ENCODE results near the gene MEAK7.
A peak's percentile ranks its signal among the peaks of the same experiment; 100 is the strongest.
"Not testable (repeated sequence)": the region's sequence is repeated elsewhere in the genome, so short reads cannot be mapped to it uniquely, and the experiment has no call there.

MEAK7 gene

DNA sequence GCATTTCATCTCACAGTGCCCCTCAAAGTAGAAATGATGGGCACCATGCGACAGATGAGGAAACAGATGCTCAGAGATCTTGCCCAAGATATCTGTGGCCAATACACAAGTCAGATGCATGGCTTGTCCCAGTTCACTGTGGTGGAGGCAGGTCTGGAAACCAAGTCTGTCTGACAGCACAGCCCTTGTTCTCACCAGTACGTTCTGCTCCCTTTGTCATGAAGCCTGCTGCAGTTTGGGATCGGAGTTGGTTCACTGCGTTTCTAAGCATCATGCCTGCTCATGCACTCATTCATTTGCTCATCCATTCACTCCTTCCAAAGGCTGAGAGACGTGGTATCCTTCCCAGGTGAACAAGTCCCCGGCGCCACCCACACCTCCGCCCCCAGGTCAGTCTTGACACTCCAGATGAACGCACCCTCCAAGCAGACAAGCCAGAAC lies 27.2 kb upstream of the MEAK7 start:
- H3K27me3 ChIP-seq (ENCODE audit: insufficient read depth, low read length): no peaks in the 10 kb centered on the region
- H3K27ac ChIP-seq (ENCODE audit: low read length): peak overlapping the region; percentile 31
- peaks cover 37% of the 10 kb centered on the region for H3K4me1 ChIP-seq (ENCODE audit: insufficient read depth, low read length)
- H3K4me3 ChIP-seq (ENCODE audit: low read length): no peak overlapping the region
- H3K36me3 ChIP-seq (ENCODE audit: insufficient read depth, low read depth, low read length): no peaks in the 10 kb centered on the region
- peak overlapping the region; percentile 63 for H3K9ac ChIP-seq (ENCODE audit: low read depth, low read length)
- H3K9me3 ChIP-seq (ENCODE audit: insufficient read depth, low read depth, low read length): peaks cover 10% of the 10 kb centered on the region

DNA sequence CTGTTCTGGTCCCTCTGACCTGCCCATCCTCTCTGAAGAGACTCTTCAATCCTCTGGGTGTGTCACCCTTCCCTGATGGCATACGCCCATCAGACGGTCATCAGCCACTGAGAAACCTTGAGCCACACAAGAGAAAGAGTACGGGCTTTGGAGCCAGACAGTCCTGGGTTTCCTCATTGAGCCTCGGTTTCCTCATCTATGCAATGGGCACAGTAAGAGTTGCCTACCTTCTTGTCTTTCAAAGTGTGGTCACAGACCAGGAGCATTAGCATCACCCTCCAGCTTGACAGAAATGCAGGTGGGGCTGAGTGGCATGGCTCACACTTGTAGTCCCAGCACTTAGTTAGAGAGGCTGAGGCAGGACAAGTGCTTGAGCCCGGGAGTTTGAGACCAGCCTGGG lies 26.1 kb upstream of the MEAK7 start:
- H3K4me1 ChIP-seq (ENCODE audit: insufficient read depth, low read length): peaks cover 32% of the 10 kb centered on the region
- no peaks in the 10 kb centered on the region for H3K27me3 ChIP-seq (ENCODE audit: insufficient read depth, low read length)
- H3K36me3 ChIP-seq (ENCODE audit: insufficient read depth, low read depth, low read length): no peaks in the 10 kb centered on the region
- H3K27ac ChIP-seq (ENCODE audit: low read length): no peak overlapping the region
- H3K9ac ChIP-seq (ENCODE audit: low read depth, low read length): no peak overlapping the region
- H3K9me3 ChIP-seq (ENCODE audit: insufficient read depth, low read depth, low read length): peaks cover 10% of the 10 kb centered on the region
- no peak overlapping the region for H3K4me3 ChIP-seq (ENCODE audit: low read length)

DNA sequence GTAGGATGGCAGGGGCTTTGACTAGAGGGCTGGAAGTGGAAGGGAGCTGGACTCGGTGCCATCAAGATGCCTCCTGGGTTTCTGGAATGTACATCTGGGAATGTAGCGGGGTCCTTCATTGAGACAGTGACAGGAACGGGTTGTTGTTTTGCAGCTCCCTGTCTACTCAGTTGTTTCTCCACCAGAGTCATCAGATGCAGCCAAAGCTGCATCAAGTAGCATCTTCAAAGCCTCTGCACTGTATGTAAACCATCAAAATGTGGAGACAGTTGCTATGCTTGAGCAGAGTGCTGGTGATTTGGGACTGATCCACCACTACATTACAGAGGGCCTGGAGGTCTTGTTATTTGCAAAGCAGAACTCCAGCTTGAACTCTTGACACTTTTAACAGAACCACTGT lies 25.1 kb upstream of the MEAK7 start:
- H3K9me3 ChIP-seq (ENCODE audit: insufficient read depth, low read depth, low read length): peaks cover 10% of the 10 kb centered on the region
- no peak overlapping the region for H3K4me3 ChIP-seq (ENCODE audit: low read length)
- H3K36me3 ChIP-seq (ENCODE audit: insufficient read depth, low read depth, low read length): no peaks in the 10 kb centered on the region
- H3K27ac ChIP-seq (ENCODE audit: low read length): no peak overlapping the region
- peaks cover 26% of the 10 kb centered on the region for H3K4me1 ChIP-seq (ENCODE audit: insufficient read depth, low read length)
- no peaks in the 10 kb centered on the region for H3K27me3 ChIP-seq (ENCODE audit: insufficient read depth, low read length)
- no peak overlapping the region for H3K9ac ChIP-seq (ENCODE audit: low read depth, low read length)

DNA sequence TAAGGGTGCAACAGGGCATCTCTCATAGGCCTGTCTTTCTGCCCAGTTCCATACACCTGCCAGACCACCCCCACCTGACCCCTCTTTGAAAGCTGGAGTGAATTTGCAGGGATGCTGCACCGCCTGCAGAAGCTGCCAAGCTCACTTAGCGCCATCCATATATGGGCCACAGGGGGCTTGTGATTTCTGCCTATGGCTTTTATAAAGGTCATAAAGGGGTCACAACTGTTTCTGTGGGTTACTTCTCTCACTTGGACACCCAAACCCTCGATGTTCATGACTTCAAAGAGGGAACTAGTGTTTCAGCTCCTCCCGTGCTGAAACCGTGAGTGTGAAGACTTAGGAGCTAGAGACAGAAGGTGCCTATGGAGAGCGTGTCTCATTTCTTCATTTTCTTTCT lies 23.9 kb upstream of the MEAK7 start:
- no peak overlapping the region for H3K9ac ChIP-seq (ENCODE audit: low read depth, low read length)
- H3K9me3 ChIP-seq (ENCODE audit: insufficient read depth, low read depth, low read length): peaks cover 10% of the 10 kb centered on the region
- H3K27ac ChIP-seq (ENCODE audit: low read length): no peak overlapping the region
- H3K27me3 ChIP-seq (ENCODE audit: insufficient read depth, low read length): no peaks in the 10 kb centered on the region
- H3K4me1 ChIP-seq (ENCODE audit: insufficient read depth, low read length): peaks cover 20% of the 10 kb centered on the region
- no peak overlapping the region for H3K4me3 ChIP-seq (ENCODE audit: low read length)
- H3K36me3 ChIP-seq (ENCODE audit: insufficient read depth, low read depth, low read length): no peaks in the 10 kb centered on the region

DNA sequence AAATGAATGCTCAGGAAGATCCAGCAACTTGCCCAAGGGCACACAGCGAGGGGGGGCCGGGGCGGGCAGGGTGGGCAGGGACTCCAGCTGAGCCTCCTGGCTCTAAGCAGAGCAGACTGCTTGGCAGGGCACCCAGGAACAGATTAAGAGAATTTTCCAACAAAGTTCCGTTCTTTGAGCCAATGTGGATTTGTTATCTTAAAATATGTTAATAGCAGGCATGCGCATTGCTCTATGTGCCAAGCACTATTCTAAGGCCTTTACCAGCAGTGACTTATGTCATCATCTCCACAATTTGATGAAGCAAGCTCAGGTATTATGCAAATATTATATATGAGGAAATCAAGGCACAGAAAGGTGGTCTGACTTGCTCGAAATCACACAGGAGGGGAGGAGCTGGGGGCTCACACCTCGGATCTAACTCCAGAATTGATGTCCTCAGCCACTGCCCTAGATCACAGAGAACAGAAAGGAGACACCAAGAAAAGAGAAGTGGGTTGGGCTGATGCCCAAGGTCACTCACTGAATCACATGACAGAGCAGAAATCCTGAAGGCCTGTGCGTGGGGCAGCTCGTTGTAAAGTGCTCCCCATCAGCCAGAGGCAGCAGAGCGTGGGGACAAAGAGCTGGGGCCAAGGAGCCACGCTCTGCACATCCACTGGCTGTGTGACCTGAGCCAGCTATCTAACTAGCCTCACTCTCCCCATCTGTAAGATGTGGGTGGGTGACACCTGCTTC lies 23.2 kb upstream of the MEAK7 start:
- Histone ChIP-seq H3K4me1 (ENCODE audit: insufficient read depth, low read length) (peaks cover 14% of the 10 kb centered on the region), H3K36me3 (ENCODE audit: insufficient read depth, low read depth, low read length) (no peaks in the 10 kb centered on the region), H3K9ac (ENCODE audit: low read depth, low read length) (no peak overlapping the region; the same call in 1 of the 2 replicates), H3K27ac (ENCODE audit: low read length) (no peak overlapping the region), H3K9me3 (ENCODE audit: insufficient read depth, low read depth, low read length) (peaks cover 10% of the 10 kb centered on the region), H3K4me3 (ENCODE audit: low read length) (no peak overlapping the region), H3K27me3 (ENCODE audit: insufficient read depth, low read length) (no peaks in the 10 kb centered on the region)

DNA sequence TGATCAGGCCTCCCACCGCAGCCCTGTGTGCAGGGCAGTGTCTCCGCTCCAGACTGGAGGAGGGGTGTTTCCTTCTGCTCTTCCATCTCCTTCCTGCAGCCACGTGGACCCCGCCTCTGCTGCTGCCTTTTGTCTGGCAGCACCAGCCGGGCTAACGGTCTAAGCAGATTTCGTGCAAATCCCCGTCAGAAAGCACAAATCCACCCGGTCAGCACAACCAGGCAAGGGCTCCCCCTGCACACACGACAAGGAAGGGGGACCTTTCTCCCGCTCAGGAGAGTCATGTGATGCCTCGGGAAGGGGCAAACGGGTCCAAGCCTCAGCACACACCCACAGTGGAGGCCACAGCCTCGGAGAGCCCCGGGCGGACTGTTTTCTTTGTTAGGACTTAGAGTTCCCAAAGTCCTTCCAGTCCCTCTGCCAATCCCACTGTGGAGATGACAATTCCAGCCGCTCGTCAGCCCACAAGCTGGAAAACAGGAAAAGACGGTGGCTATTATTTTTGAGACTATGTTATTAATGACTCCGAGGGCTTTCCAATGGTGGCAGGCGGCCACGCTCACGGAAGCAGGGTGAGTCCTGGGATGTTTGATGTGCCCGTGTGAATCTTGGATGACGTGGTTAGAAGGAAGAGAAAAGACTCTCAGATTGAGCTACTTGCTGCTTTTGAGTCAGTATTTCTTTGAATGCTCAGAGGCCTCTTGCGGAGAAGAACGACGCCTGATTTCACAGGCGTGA lies 22.5 kb upstream of the MEAK7 start:
- no peak overlapping the region for H3K4me3 ChIP-seq (ENCODE audit: low read length)
- no peaks in the 10 kb centered on the region for H3K27me3 ChIP-seq (ENCODE audit: insufficient read depth, low read length)
- H3K36me3 ChIP-seq (ENCODE audit: insufficient read depth, low read depth, low read length): no peaks in the 10 kb centered on the region
- H3K9me3 ChIP-seq (ENCODE audit: insufficient read depth, low read depth, low read length): peaks cover 10% of the 10 kb centered on the region
- peaks cover 10% of the 10 kb centered on the region for H3K4me1 ChIP-seq (ENCODE audit: insufficient read depth, low read length)
- H3K9ac ChIP-seq (ENCODE audit: low read depth, low read length): peak overlapping the region; percentile 37; the same call in 1 of the 2 replicates
- H3K27ac ChIP-seq (ENCODE audit: low read length): no peak overlapping the region

DNA sequence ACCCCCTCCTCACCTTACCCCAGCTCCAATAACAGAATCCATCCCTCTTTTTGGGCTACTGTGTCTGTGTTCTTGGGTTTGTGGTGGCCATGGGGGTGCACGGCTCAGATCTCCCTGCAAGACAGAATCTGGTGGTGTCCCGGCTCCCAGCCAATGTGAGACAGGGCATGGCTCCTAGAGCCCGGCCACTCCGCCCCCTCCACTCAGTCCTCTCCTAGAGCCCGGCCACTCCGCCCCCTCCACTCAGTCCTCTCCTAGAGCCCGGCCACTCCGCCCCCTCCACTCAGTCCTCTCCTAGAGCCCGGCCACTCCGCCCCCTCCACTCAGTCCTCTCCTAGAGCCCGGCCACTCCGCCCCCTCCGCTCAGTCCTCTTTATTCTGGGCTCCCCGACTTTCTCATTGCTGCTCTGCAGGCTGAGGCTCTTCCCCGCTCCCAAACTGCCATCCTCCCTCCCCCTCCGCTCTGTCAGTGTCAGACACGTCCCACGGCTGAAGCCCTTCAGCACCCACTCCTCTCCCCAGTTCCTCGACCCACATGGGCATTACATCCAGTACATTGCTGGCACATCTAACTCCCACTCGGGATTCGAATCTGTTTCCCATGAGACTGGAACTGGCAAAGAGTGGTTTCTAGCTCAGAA lies 20.6 kb upstream of the MEAK7 start:
- not testable (repeated sequence) for H3K27me3 ChIP-seq (ENCODE audit: insufficient read depth, low read length); H3K36me3 ChIP-seq (ENCODE audit: insufficient read depth, low read depth, low read length); H3K9ac ChIP-seq (ENCODE audit: low read depth, low read length); H3K9me3 ChIP-seq (ENCODE audit: insufficient read depth, low read depth, low read length); H3K27ac ChIP-seq (ENCODE audit: low read length); H3K4me1 ChIP-seq (ENCODE audit: insufficient read depth, low read length); H3K4me3 ChIP-seq (ENCODE audit: low read length)

DNA sequence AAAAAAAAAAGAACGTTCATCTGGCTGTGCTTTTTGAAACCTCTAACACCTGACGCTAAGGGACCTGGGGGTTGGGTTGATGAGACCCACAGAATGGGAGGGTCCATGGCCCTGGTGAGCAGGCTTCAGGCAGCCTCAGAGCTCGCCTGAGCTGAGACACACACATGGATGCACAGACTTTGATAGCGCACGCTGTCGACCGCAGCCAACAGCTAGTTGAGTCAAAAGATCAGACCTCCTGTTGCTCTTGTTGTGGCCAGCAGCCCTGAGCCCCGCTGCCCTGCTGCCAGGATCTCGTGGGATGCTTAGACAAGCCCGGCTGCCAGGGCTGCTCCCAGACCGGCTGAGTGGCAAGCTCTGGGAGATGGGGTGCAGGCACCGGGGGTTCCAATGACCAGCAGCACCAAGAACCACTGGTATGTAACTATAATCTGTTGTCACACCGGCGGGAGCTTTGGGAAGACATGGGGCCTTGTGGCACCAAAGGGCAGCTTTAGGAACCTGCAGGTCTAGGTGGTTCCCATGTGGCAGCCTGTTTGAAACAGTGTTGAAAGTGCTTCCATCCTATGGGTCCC lies 20.0 kb upstream of the MEAK7 start:
- Histone ChIP-seq H3K36me3 (ENCODE audit: insufficient read depth, low read depth, low read length) (no peaks in the 10 kb centered on the region), H3K27me3 (ENCODE audit: insufficient read depth, low read length) (no peaks in the 10 kb centered on the region), H3K4me3 (ENCODE audit: low read length) (no peak overlapping the region), H3K27ac (ENCODE audit: low read length) (no peak overlapping the region), H3K9me3 (ENCODE audit: insufficient read depth, low read depth, low read length) (peaks cover 1% of the 10 kb centered on the region), H3K9ac (ENCODE audit: low read depth, low read length) (no peak overlapping the region), H3K4me1 (ENCODE audit: insufficient read depth, low read length) (peaks cover 4% of the 10 kb centered on the region; the same call in 1 of the 2 replicates)

DNA sequence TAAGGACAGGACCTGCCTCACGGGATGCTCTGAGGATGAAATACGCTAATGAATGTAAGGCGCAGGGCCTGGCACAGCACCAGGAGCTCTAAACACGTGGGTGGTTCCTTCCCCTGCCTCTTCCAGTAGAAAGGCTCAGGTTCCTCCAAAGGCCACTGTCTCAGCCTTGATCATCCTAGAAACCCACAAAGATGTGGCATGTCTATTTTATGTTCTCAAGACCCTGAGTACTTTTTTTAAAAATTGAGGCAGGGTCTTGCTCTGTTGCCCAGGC lies 17.0 kb upstream of the MEAK7 start:
- H3K27me3 ChIP-seq (ENCODE audit: insufficient read depth, low read length): no peaks in the 10 kb centered on the region
- H3K27ac ChIP-seq (ENCODE audit: low read length): no peak overlapping the region
- H3K4me1 ChIP-seq (ENCODE audit: insufficient read depth, low read length): peaks cover 2% of the 10 kb centered on the region; the same call in 1 of the 2 replicates
- H3K9me3 ChIP-seq (ENCODE audit: insufficient read depth, low read depth, low read length): no peaks in the 10 kb centered on the region
- H3K36me3 ChIP-seq (ENCODE audit: insufficient read depth, low read depth, low read length): no peaks in the 10 kb centered on the region
- H3K4me3 ChIP-seq (ENCODE audit: low read length): no peak overlapping the region
- no peak overlapping the region for H3K9ac ChIP-seq (ENCODE audit: low read depth, low read length)

DNA sequence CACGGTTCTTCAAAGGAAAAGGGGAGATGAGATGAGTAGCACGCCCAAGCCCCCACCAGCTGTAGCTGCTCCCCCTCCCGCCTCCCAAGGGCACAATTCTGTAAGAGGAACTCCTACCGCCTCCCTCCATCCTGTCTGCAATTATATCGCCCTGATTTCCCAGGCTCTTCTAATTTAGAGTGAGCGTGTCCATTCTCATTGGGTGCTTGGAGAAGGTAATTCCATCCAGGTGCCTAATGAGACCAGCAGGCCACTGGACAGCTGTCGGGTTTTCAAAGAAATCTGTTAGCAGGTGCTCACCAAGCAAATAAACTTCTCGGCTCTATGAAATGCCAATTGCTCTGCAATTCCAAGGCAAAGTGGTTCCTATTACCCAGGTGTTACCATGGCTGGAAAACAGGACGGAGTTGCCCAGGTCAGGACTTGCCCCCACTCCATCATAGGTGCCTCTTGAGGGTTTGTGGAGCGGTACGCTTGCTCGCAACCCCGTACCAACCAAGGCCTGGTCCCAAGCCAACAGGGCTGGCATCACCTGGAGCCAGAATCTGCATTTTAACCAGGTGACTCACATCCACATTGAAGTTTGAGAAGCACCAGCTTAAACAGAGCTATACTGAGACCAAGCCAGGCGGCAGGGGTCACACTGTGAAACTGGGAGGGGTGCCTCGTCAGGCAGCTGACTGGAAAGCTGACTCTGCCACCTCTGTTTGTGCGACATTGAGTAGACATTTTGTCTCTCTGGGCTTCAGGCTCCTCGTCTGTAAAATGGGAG lies 16.5 kb upstream of the MEAK7 start:
- Histone ChIP-seq H3K9ac (ENCODE audit: low read depth, low read length) (no peak overlapping the region), H3K9me3 (ENCODE audit: insufficient read depth, low read depth, low read length) (no peaks in the 10 kb centered on the region), H3K27me3 (ENCODE audit: insufficient read depth, low read length) (no peaks in the 10 kb centered on the region), H3K27ac (ENCODE audit: low read length) (no peak overlapping the region), H3K4me3 (ENCODE audit: low read length) (no peak overlapping the region), H3K36me3 (ENCODE audit: insufficient read depth, low read depth, low read length) (no peaks in the 10 kb centered on the region), H3K4me1 (ENCODE audit: insufficient read depth, low read length) (no peaks in the 10 kb centered on the region)

DNA sequence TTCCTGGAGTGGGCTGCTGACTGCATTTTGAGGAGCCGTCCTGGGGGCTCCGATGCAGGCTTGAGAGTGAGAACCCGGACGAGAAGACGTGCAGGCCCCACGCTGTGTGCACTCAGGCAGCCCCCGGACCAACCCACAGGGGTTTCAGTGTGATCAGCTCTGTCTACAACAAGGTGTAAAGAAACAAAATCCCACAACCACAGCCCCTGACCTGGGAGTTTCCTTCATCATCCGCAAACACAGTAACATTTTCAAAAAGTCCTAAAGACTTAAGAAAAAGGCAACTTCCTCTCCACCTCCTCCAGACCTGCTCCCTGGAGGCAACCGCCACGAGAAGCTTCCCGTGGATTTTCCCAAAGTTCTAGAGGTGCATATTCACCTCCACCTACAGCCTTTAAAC lies 15.4 kb upstream of the MEAK7 start:
- Histone ChIP-seq H3K4me3 (ENCODE audit: low read length) (no peak overlapping the region), H3K4me1 (ENCODE audit: insufficient read depth, low read length) (no peaks in the 10 kb centered on the region), H3K27me3 (ENCODE audit: insufficient read depth, low read length) (no peaks in the 10 kb centered on the region), H3K9me3 (ENCODE audit: insufficient read depth, low read depth, low read length) (no peaks in the 10 kb centered on the region), H3K9ac (ENCODE audit: low read depth, low read length) (no peak overlapping the region), H3K36me3 (ENCODE audit: insufficient read depth, low read depth, low read length) (no peaks in the 10 kb centered on the region), H3K27ac (ENCODE audit: low read length) (no peak overlapping the region)
